ENCODE results near the gene SLC25A10.

DNA sequence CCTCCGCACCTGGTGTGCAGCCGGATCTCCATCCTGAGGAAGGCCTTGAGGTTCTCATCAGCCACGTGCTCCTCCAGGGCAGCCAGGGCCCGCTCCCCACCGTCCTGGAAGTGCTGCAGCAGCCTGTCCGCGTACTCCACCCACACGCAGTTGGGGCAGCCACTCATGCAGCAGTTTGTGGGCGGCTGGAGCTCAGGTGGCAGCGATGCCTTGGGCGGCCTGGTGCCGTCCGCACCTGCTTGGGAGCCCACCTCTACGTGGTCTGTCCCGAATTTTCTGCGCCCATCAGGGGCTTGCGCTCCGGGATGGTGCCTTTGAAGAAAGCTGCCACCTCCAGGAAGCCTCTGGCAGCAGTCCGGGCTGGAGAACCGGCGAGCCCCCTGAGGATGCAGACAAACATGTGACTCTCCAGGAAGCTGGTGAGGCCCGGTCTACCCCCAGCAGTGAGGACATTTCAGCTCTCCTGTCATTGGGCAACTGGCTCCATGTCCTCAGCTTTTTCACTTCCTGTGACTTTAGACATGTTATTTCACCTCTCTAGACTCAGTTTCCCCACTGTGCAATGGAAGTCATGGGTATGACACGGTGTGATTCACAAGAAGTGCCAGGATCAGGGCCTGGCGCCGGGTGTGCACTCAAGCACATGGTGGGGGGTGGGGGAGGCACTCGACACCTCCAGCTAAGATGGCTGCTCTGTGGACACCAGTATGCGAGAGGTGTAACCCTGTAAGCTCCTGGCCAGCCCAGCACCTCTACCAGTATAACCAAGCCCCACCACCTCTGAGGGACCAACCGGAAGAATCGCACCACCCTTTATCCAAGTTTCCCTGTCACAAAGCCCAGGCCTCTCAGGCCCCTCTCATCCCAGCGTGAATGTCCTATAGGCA lies 46.6 kb upstream of the SLC25A10 start:
- TF ChIP-seq, protein P1, sequence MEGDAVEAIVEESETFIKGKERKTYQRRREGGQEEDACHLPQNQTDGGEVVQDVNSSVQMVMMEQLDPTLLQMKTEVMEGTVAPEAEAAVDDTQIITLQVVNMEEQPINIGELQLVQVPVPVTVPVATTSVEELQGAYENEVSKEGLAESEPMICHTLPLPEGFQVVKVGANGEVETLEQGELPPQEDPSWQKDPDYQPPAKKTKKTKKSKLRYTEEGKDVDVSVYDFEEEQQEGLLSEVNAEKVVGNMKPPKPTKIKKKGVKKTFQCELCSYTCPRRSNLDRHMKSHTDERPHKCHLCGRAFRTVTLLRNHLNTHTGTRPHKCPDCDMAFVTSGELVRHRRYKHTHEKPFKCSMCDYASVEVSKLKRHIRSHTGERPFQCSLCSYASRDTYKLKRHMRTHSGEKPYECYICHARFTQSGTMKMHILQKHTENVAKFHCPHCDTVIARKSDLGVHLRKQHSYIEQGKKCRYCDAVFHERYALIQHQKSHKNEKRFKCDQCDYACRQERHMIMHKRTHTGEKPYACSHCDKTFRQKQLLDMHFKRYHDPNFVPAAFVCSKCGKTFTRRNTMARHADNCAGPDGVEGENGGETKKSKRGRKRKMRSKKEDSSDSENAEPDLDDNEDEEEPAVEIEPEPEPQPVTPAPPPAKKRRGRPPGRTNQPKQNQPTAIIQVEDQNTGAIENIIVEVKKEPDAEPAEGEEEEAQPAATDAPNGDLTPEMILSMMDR (IDR thresholded peaks at IDR 0.05): no peak
- no peak for TF ChIP-seq POLR2A (IDR thresholded peaks at IDR 0.05)
